Measurements from ENCODE around the gene DICER1. TPM values are rescaled to one million over a fixed set of nuclear protein-coding genes. Genes with fewer than 3 reads are reported as not detected.

The DICER1 gene
- total RNA-seq, 1 donor from 2014 or later = 70.0 TPM

DNA sequence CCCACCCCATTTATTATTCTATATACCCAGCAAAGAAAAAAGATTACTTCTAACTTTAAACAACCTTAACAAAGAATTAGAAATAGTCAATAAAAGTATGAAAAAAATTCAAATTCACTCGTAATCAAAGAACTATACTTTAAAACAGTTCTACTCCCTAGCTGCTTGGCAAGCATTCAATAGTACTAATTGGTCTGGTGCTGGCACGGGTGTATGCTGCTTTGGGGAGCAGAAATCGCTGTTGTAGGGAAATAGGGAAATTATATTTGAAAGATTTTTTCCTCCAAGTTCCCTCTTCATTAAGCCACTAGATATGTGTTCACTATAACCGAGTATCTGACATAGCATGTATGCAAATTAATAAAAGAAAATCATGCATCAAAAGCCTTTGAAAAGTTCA, 65.7 kb downstream of the DICER1 start:
- Histone ChIP-seq H3K36me3 (peaks cover 6% of the 10 kb centered on the region), H3K79me2 (ENCODE audit: low read depth) (peaks cover 18% of the 10 kb centered on the region), H3K4me2 (no peak overlapping the region), H4K20me1 (ENCODE audit: low read depth) (peaks cover 12% of the 10 kb centered on the region), H3K27me3 (no peaks in the 10 kb centered on the region), H3K4me3 (no peak overlapping the region), H3K9me3 (ENCODE audit: low read depth) (no peaks in the 10 kb centered on the region), H3K9ac (no peak overlapping the region), H3K27ac (no peak overlapping the region), H3K4me1 (peaks cover 29% of the 10 kb centered on the region), H3F3A (ENCODE audit: low read depth) (peaks cover 19% of the 10 kb centered on the region), H2AFZ (replicated peaks) (no peak overlapping the region)
- no peak overlapping the region for H3K27ac Mint-ChIP-seq
- H3K4me1 Mint-ChIP-seq = peaks cover 25% of the 10 kb centered on the region
- no peaks in the 10 kb centered on the region for H3K9me3 Mint-ChIP-seq
- TF ChIP-seq, protein P1, sequence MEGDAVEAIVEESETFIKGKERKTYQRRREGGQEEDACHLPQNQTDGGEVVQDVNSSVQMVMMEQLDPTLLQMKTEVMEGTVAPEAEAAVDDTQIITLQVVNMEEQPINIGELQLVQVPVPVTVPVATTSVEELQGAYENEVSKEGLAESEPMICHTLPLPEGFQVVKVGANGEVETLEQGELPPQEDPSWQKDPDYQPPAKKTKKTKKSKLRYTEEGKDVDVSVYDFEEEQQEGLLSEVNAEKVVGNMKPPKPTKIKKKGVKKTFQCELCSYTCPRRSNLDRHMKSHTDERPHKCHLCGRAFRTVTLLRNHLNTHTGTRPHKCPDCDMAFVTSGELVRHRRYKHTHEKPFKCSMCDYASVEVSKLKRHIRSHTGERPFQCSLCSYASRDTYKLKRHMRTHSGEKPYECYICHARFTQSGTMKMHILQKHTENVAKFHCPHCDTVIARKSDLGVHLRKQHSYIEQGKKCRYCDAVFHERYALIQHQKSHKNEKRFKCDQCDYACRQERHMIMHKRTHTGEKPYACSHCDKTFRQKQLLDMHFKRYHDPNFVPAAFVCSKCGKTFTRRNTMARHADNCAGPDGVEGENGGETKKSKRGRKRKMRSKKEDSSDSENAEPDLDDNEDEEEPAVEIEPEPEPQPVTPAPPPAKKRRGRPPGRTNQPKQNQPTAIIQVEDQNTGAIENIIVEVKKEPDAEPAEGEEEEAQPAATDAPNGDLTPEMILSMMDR (IDR thresholded peaks at IDR 0.05) = no peak
- TF ChIP-seq EZH2 (IDR thresholded peaks at IDR 0.05) (no peak), EZH2phosphoT487 (IDR thresholded peaks at IDR 0.05) (no peak)
- H3K36me3 Mint-ChIP-seq = peaks cover 27% of the 10 kb centered on the region
- H3K4me3 Mint-ChIP-seq = no peak overlapping the region
- DNase-seq (ENCODE audit: low spot score) = no peak
- no peaks in the 10 kb centered on the region for H3K27me3 Mint-ChIP-seq (ENCODE audit: insufficient read depth, low read depth)

- H3K27ac Mint-ChIP-seq = no peak overlapping the region
- H3K36me3 ChIP-seq = peaks cover 6% of the 10 kb centered on the region
These were observed 68.7 kb downstream of the DICER1 start for GRCh38 chr14:95088665-95089064.

DNA sequence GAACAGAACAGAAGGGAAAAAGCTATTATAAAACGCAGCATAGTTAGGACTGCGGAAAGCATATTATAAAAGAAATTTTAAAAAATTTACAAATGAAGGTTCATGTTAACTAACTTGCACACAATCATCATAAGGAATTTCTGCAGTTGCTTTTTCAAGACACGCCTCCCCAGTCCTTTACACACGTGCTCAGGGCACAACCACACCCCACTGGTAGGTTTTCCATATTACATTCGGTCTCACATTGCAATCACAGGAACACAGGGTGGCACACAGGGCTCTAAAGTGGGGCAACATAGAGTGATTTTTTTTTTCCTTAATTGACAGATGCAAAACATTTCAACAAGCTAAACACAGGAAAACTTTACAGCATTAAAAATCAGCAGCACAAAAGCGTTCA, 69.7 kb downstream of the DICER1 start:
- Mint-ChIP-seq H3K27ac (no peak overlapping the region), H3K36me3 (peaks cover 33% of the 10 kb centered on the region), H3K27me3 (ENCODE audit: insufficient read depth, low read depth) (no peaks in the 10 kb centered on the region), H3K4me1 (peaks cover 3% of the 10 kb centered on the region), H3K9me3 (no peaks in the 10 kb centered on the region), H3K4me3 (no peak overlapping the region)
- Histone ChIP-seq H3K79me2 (ENCODE audit: low read depth) (no peaks in the 10 kb centered on the region), H3K4me1 (no peaks in the 10 kb centered on the region), H3K9ac (no peak overlapping the region), H3K27ac (no peak overlapping the region), H4K20me1 (ENCODE audit: low read depth) (no peaks in the 10 kb centered on the region), H3K4me3 (no peak overlapping the region), H3F3A (ENCODE audit: low read depth) (no peaks in the 10 kb centered on the region), H3K9me3 (ENCODE audit: low read depth) (no peaks in the 10 kb centered on the region), H2AFZ (replicated peaks) (no peak overlapping the region), H3K27me3 (no peaks in the 10 kb centered on the region), H3K36me3 (peaks cover 6% of the 10 kb centered on the region), H3K4me2 (no peak overlapping the region)
- no peak for DNase-seq (ENCODE audit: low spot score)
- TF ChIP-seq EZH2 (IDR thresholded peaks at IDR 0.05) = no peak
- TF ChIP-seq EZH2phosphoT487 (IDR thresholded peaks at IDR 0.05) = no peak
- TF ChIP-seq, protein P1 (IDR thresholded peaks at IDR 0.05) = no peak

More at GRCh38 chr14:95088665-95089064, 68.7 kb downstream of the DICER1 start:
- Histone ChIP-seq H3F3A (ENCODE audit: low read depth) (no peaks in the 10 kb centered on the region), H3K4me1 (peaks cover under 1% of the 10 kb centered on the region), H3K9ac (no peak overlapping the region), H2AFZ (replicated peaks) (no peak overlapping the region), H3K27ac (no peak overlapping the region), H3K4me3 (no peak overlapping the region), H3K27me3 (no peaks in the 10 kb centered on the region), H3K79me2 (ENCODE audit: low read depth) (peaks cover 5% of the 10 kb centered on the region), H3K9me3 (ENCODE audit: low read depth) (no peaks in the 10 kb centered on the region), H4K20me1 (ENCODE audit: low read depth) (no peaks in the 10 kb centered on the region), H3K4me2 (no peak overlapping the region)
- no peak for DNase-seq (ENCODE audit: low spot score)
- TF ChIP-seq, protein P1 (IDR thresholded peaks at IDR 0.05) = no peak
- no peak for TF ChIP-seq EZH2phosphoT487 (IDR thresholded peaks at IDR 0.05)
- no peak for TF ChIP-seq EZH2 (IDR thresholded peaks at IDR 0.05)
- Mint-ChIP-seq H3K4me1 (peaks cover 3% of the 10 kb centered on the region), H3K4me3 (no peak overlapping the region), H3K36me3 (peaks cover 36% of the 10 kb centered on the region), H3K9me3 (no peaks in the 10 kb centered on the region), H3K27me3 (ENCODE audit: insufficient read depth, low read depth) (no peaks in the 10 kb centered on the region)

Measured in neural progenitor cell (in vitro differentiated cells).